ENCODE data around the gene ALPG.
"Not testable (repeated sequence)": the region's sequence is repeated elsewhere in the genome, so short reads cannot be mapped to it uniquely, and the experiment has no call there.

The ALPG gene

GRCh38 chr2:232395586-232395985 lies 11.1 kb upstream of the ALPG start:
- H3K4me3 ChIP-seq (ENCODE audit: low read depth in 1 of 5, low read length in 5 of 5) = no peak overlapping the region
- H3K9ac ChIP-seq (ENCODE audit: low read length in 5 of 5) = no peak overlapping the region
- H3K36me3 ChIP-seq (ENCODE audit: control insufficient read depth in 5 of 5, insufficient read depth in 5 of 5, low read length in 5 of 5) = no peaks in the 10 kb centered on the region
- H3K27ac ChIP-seq (ENCODE audit: low read depth, low read length) = no peak overlapping the region
- peaks cover 0 to 7% (median 5%) of the 10 kb centered on the region in 5 donors for H3K27me3 ChIP-seq (ENCODE audit: control insufficient read depth in 5 of 5, insufficient read depth in 4 of 5, low read length in 5 of 5)
- H3K4me1 ChIP-seq (ENCODE audit: control insufficient read depth in 5 of 5, insufficient read depth in 5 of 5, low read length in 5 of 5) = peaks cover 0 to 5% (median 0%) of the 10 kb centered on the region in 5 donors
- no peaks in the 10 kb centered on the region for H3K9me3 ChIP-seq (ENCODE audit: control insufficient read depth in 5 of 5, low read length in 5 of 5)

DNA sequence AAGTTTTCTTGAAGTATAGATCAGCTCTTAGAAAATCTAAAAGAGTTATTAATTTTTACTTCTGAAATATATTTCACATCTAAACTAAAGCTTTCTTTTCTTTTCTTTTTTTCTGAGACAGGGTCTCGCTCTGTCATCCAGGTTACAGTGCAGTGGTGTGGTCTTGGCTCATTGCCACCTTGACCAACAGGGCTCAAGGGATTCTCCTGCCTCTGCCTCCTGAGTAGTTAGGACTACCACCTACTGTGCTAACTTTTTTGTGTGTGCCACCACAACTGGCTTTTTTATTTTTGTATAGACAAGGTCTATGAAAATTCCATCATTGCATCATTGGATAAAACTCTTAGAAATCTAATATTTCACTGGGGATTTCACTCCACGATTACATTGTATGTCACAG lies 10.0 kb upstream of the ALPG start:
- Histone ChIP-seq H3K36me3 (ENCODE audit: control insufficient read depth in 5 of 5, insufficient read depth in 5 of 5, low read length in 5 of 5) (no peaks in the 10 kb centered on the region), H3K9ac (ENCODE audit: low read length in 5 of 5) (no peak overlapping the region), H3K27ac (ENCODE audit: low read depth, low read length) (no peak overlapping the region), H3K27me3 (ENCODE audit: control insufficient read depth in 5 of 5, insufficient read depth in 4 of 5, low read length in 5 of 5) (peaks cover 0 to 4% (median 3%) of the 10 kb centered on the region in 5 donors), H3K9me3 (ENCODE audit: control insufficient read depth in 5 of 5, low read length in 5 of 5) (no peaks in the 10 kb centered on the region), H3K4me1 (ENCODE audit: control insufficient read depth in 5 of 5, insufficient read depth in 5 of 5, low read length in 5 of 5) (peaks cover 0 to 5% (median 0%) of the 10 kb centered on the region in 5 donors), H3K4me3 (ENCODE audit: low read depth in 1 of 5, low read length in 5 of 5) (no peak overlapping the region)

DNA sequence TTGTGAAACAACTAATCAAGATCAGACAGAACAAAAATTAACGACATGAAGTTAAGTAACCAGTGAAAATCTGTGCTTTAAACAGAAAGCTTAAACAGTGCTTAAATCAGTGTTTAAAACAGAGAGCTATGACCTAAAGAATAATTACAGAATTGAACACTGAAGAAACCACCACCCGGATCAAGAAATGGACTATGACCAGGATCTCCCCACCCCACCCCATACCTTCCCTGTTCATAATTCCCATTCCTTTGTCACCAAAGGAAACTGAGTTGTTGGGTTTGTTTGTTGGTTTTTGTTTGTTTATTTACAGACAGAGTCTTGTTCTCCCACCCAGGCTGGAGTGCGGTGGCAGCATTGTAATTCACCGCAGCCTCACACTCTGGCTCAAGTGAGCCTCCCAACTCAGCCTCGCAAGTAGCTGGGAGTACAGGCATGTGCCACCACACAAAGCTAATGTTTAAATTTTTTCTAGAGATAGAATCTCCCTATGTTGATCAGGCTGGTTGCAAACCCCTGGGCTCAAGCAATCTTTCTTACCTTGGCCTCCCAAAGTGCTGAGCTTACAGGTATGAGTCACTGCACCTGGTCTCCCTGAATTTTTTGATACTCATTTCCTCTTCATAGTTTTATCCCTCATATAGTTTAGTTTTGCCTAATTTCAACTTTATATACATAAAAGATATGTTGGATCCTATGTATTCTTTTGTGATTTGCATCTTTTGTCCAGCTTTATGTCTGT lies 8.2 kb upstream of the ALPG start:
- Histone ChIP-seq H3K27ac (ENCODE audit: low read depth, low read length) (no peak overlapping the region), H3K9me3 (ENCODE audit: control insufficient read depth in 5 of 5, low read length in 5 of 5) (no peaks in the 10 kb centered on the region), H3K36me3 (ENCODE audit: control insufficient read depth in 5 of 5, insufficient read depth in 5 of 5, low read length in 5 of 5) (no peaks in the 10 kb centered on the region), H3K4me1 (ENCODE audit: control insufficient read depth in 5 of 5, insufficient read depth in 5 of 5, low read length in 5 of 5) (peaks cover 0 to 5% (median 0%) of the 10 kb centered on the region in 5 donors), H3K4me3 (ENCODE audit: low read depth in 1 of 5, low read length in 5 of 5) (no peak overlapping the region), H3K27me3 (ENCODE audit: control insufficient read depth in 5 of 5, insufficient read depth in 4 of 5, low read length in 5 of 5) (peaks cover 0 to 4% (median 3%) of the 10 kb centered on the region in 5 donors), H3K9ac (ENCODE audit: low read length in 5 of 5) (no peak overlapping the region)

- Histone ChIP-seq H3K9me3 (ENCODE audit: control insufficient read depth in 5 of 5, low read length in 5 of 5) (no peaks in the 10 kb centered on the region), H3K27me3 (ENCODE audit: control insufficient read depth in 5 of 5, insufficient read depth in 4 of 5, low read length in 5 of 5) (peaks cover 0 to 4% (median 3%) of the 10 kb centered on the region in 5 donors), H3K4me1 (ENCODE audit: control insufficient read depth in 5 of 5, insufficient read depth in 5 of 5, low read length in 5 of 5) (peaks cover 0 to 5% (median 0%) of the 10 kb centered on the region in 5 donors), H3K9ac (ENCODE audit: low read length in 5 of 5) (no peak overlapping the region), H3K36me3 (ENCODE audit: control insufficient read depth in 5 of 5, insufficient read depth in 5 of 5, low read length in 5 of 5) (no peaks in the 10 kb centered on the region), H3K27ac (ENCODE audit: low read depth, low read length) (no peak overlapping the region), H3K4me3 (ENCODE audit: low read depth in 1 of 5, low read length in 5 of 5) (no peak overlapping the region)
Observed at GRCh38 chr2:232400256-232401015, 6.2 kb upstream of the ALPG start.

DNA sequence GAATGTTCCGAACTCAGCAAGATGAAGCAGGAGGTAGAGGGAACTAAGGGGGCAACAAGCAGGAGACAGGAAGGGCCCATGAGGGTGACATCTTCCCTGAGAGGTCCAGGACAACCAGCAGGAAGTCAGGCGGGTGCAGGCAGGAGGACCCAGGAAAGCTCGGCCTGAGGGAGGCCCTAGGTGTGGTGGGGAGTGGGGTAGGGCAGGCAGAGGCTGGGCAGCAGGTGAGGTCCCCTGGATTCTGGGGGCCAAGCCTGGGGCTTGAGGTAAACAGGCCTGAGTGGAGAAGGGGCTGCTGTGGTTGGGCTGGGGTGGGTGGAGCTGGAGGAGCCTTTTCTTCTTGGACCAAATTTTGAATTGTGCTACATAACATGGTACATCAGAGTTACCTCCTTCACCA lies 4.1 kb upstream of the ALPG start:
- Histone ChIP-seq H3K9ac (ENCODE audit: low read length in 5 of 5) (no peak overlapping the region), H3K27me3 (ENCODE audit: control insufficient read depth in 5 of 5, insufficient read depth in 4 of 5, low read length in 5 of 5) (peaks cover 0 to 4% (median 3%) of the 10 kb centered on the region in 5 donors), H3K4me1 (ENCODE audit: control insufficient read depth in 5 of 5, insufficient read depth in 5 of 5, low read length in 5 of 5) (peaks cover 0 to 5% (median 0%) of the 10 kb centered on the region in 5 donors), H3K4me3 (ENCODE audit: low read depth in 1 of 5, low read length in 5 of 5) (no peak overlapping the region), H3K36me3 (ENCODE audit: control insufficient read depth in 5 of 5, insufficient read depth in 5 of 5, low read length in 5 of 5) (no peaks in the 10 kb centered on the region), H3K27ac (ENCODE audit: low read depth, low read length) (no peak overlapping the region), H3K9me3 (ENCODE audit: control insufficient read depth in 5 of 5, low read length in 5 of 5) (no peaks in the 10 kb centered on the region)

DNA sequence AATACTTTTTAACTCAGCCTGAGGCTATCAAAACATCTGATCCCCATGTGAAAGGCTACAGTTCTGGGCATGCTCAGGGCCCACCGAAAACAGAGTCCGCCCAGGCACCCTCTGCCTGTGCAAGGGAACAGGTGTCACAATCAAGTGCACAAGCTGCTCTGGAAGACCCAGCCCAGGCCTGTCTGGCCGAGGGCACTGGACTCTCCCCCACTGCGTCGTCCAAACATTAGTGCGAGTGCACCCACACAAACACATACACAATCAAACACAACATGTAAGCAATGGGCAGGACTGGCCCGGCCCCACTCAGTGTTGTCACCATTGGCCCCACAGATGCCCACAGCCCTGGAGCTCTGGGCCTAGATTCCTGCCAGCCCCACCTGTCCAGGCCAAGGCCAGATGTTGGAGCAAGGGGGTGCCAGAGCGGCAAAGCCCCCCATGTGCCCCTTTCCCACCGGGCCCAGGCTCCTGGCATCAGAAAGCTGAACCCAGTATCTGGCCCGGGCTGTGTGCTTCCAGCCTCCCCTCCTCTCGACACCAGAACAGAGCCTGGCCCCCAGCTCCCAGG lies 617 bp upstream of the ALPG start:
- peaks cover 0 to 10% (median 0%) of the 10 kb centered on the region in 5 donors for H3K4me1 ChIP-seq (ENCODE audit: control insufficient read depth in 5 of 5, insufficient read depth in 5 of 5, low read length in 5 of 5)

GRCh38 chr2:232407428-232408150 lies 945 bp downstream of the ALPG start:
- H3K4me3 ChIP-seq (ENCODE audit: low read depth in 1 of 5, low read length in 5 of 5); H3K9ac ChIP-seq (ENCODE audit: low read length in 5 of 5); H3K9me3 ChIP-seq (ENCODE audit: control insufficient read depth in 5 of 5, low read length in 5 of 5); H3K27ac ChIP-seq (ENCODE audit: low read depth, low read length); H3K36me3 ChIP-seq (ENCODE audit: control insufficient read depth in 5 of 5, insufficient read depth in 5 of 5, low read length in 5 of 5): not testable (repeated sequence)
- peaks cover 0 to 13% (median 11%) of the 10 kb centered on the region in 5 donors for H3K27me3 ChIP-seq (ENCODE audit: control insufficient read depth in 5 of 5, insufficient read depth in 4 of 5, low read length in 5 of 5)
- peaks cover 0 to 10% (median 0%) of the 10 kb centered on the region in 5 donors for H3K4me1 ChIP-seq (ENCODE audit: control insufficient read depth in 5 of 5, insufficient read depth in 5 of 5, low read length in 5 of 5)

More for the DNA sequence above, 617 bp upstream of the ALPG start:
- no peaks in the 10 kb centered on the region for H3K9me3 ChIP-seq (ENCODE audit: control insufficient read depth in 5 of 5, low read length in 5 of 5)
- H3K27me3 ChIP-seq (ENCODE audit: control insufficient read depth in 5 of 5, insufficient read depth in 4 of 5, low read length in 5 of 5) = peaks cover 0 to 13% (median 11%) of the 10 kb centered on the region in 5 donors
- no peak overlapping the region for H3K9ac ChIP-seq (ENCODE audit: low read length in 5 of 5)
- H3K27ac ChIP-seq (ENCODE audit: low read depth, low read length) = no peak overlapping the region
- no peaks in the 10 kb centered on the region for H3K36me3 ChIP-seq (ENCODE audit: control insufficient read depth in 5 of 5, insufficient read depth in 5 of 5, low read length in 5 of 5)
- no peak overlapping the region for H3K4me3 ChIP-seq (ENCODE audit: low read depth in 1 of 5, low read length in 5 of 5)

- not testable (repeated sequence) for H3K9me3 ChIP-seq (ENCODE audit: control insufficient read depth in 5 of 5, low read length in 5 of 5); H3K4me3 ChIP-seq (ENCODE audit: low read depth in 1 of 5, low read length in 5 of 5); H3K27ac ChIP-seq (ENCODE audit: low read depth, low read length); H3K9ac ChIP-seq (ENCODE audit: low read length in 5 of 5); H3K36me3 ChIP-seq (ENCODE audit: control insufficient read depth in 5 of 5, insufficient read depth in 5 of 5, low read length in 5 of 5)
- Histone ChIP-seq H3K27me3 (ENCODE audit: control insufficient read depth in 5 of 5, insufficient read depth in 4 of 5, low read length in 5 of 5) (peaks cover 3 to 16% (median 11%) of the 10 kb centered on the region in 5 donors), H3K4me1 (ENCODE audit: control insufficient read depth in 5 of 5, insufficient read depth in 5 of 5, low read length in 5 of 5) (peaks cover 0 to 17% (median 0%) of the 10 kb centered on the region in 5 donors)
Observed at GRCh38 chr2:232408269-232408668, 1.6 kb downstream of the ALPG start.

DNA sequence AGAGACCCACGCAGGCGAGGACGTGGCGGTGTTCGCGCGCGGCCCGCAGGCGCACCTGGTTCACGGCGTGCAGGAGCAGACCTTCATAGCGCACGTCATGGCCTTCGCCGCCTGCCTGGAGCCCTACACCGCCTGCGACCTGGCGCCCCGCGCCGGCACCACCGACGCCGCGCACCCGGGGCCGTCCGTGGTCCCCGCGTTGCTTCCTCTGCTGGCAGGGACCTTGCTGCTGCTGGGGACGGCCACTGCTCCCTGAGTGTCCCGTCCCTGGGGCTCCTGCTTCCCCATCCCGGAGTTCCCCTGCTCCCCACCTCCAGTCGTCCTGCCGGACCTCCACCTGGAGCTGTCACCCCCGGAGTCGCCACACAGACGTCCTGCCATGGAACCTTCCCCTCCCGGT lies 3.0 kb downstream of the ALPG start:
- Histone ChIP-seq H3K4me1 (ENCODE audit: control insufficient read depth in 5 of 5, insufficient read depth in 5 of 5, low read length in 5 of 5) (peaks cover 0 to 19% (median 0%) of the 10 kb centered on the region in 5 donors), H3K27me3 (ENCODE audit: control insufficient read depth in 5 of 5, insufficient read depth in 4 of 5, low read length in 5 of 5) (peaks cover 3 to 16% (median 11%) of the 10 kb centered on the region in 5 donors)
- not testable (repeated sequence) for H3K27ac ChIP-seq (ENCODE audit: low read depth, low read length); H3K9me3 ChIP-seq (ENCODE audit: control insufficient read depth in 5 of 5, low read length in 5 of 5); H3K36me3 ChIP-seq (ENCODE audit: control insufficient read depth in 5 of 5, insufficient read depth in 5 of 5, low read length in 5 of 5); H3K4me3 ChIP-seq (ENCODE audit: low read depth in 1 of 5, low read length in 5 of 5); H3K9ac ChIP-seq (ENCODE audit: low read length in 5 of 5)

Data from subcutaneous abdominal adipose tissue (tissue), 5 donors.